AG04450 (cell line): Measurements from ENCODE around the gene TSHZ2. TPM values are rescaled to one million over a fixed set of nuclear protein-coding genes. Genes with fewer than 3 reads are reported as not detected.

Experiments used
- CTCF ChIA-PET: fragments of 300-600, 350-600 bp; formaldehyde crosslinking; extraction: SDS; loops from one replicate; lab custom pipeline; 2022; ENCODE audit warnings: antibody characterized with exemption, inconsistent platforms; lab: Charles Lee
- POLR2A ChIA-PET: fragments of 350-600 bp; formaldehyde crosslinking; extraction: SDS; loops from one replicate; lab custom pipeline; 2021; ENCODE audit warnings: antibody characterized with exemption, inconsistent platforms; lab: Yijun Ruan, JAX
- DNase-seq: peaks from one replicate; pipeline ENCODE4 v3.0.0-alpha.2; 2011; ENCODE audit warnings: low read depth, low spot score
- H3K27ac ChIP-seq: one replicate; pipeline ENCODE4 v1.5.1; 2012; ENCODE audit warnings: low read depth, low read length, control low read depth
- H3K27me3 ChIP-seq: one replicate; pipeline ENCODE4 v1.6.0; 2012; ENCODE audit warnings: low read length; ENCODE audit not compliant: control insufficient read depth, insufficient read depth
- H3K4me3 ChIP-seq: 2 replicates; pipeline ENCODE4 v1.5.1; 2011; ENCODE audit warnings: mild to moderate bottlenecking, low read depth, low read length, control low read depth
- H3K9me3 ChIP-seq: 2 replicates; pipeline ENCODE4 v1.5.1; 2012; ENCODE audit warnings: low read length; ENCODE audit not compliant: control insufficient read depth, insufficient read depth
- CTCF ChIP-seq: IDR thresholded peaks from 2 replicates; pipeline ENCODE4 v1.5.1; 2011; ENCODE audit warnings: low read depth, low read length, control low read depth, inconsistent platforms
- polyA plus RNA-seq: library from polyadenylated mRNA; depleted of rRNA; stranded (reverse); fragments of >200 nt; gene quantifications from 2 replicates; pipeline ENCODE4 v1.2.3, GENCODE V29; 2011

Gene TSHZ2
- polyA plus RNA-seq, 1 experiment, result not detected

- no peak for TF ChIP-seq CTCF
- CTCF ChIA-PET, result no interaction called here
Observed at GRCh38 chr20:52945862-52946522, 26.2 kb upstream of the TSHZ2 start.

DNA sequence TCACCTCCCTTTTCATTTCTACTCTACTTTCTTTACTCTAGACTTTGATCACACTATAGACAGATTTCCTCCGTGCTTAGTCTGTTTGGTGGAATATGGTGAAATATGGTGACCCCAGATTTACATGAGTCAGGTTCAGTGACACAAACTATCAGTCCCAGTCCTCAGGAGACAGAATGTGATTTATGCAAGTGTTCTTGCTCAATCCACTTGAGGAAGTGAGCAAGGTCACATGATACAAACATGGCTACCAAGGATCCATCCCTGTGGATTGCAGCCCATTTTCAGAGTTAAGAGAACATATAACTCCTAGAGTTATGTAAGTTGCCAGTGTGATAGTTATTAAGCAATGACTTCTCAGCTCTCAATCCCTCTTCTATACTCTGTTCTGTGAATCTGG is 23.7 kb upstream of the TSHZ2 start:
- DNase-seq, result no peak
- CTCF ChIA-PET, result no interaction called here
- POLR2A ChIA-PET, result no interaction called here
- Histone ChIP-seq H3K9me3 (no peaks in the 10 kb centered on the region), H3K27me3 (no peaks in the 10 kb centered on the region), H3K27ac (no peak overlapping the region), H3K4me3 (no peak overlapping the region)
- no peak for TF ChIP-seq CTCF

More at GRCh38 chr20:52945862-52946522, 26.2 kb upstream of the TSHZ2 start:
- no peaks in the 10 kb centered on the region for H3K27me3 ChIP-seq
- H3K9me3 ChIP-seq, result peaks cover 3% of the 10 kb centered on the region; the same call in 1 of the 2 replicates
- H3K27ac ChIP-seq, result no peak overlapping the region
- POLR2A ChIA-PET, result no interaction called here
- H3K4me3 ChIP-seq, result no peak overlapping the region
- no peak for DNase-seq

GRCh38 chr20:52953020-52953419 is 19.1 kb upstream of the TSHZ2 start:
- ChIA-PET POLR2A (no interaction called here), CTCF (no interaction called here)
- Histone ChIP-seq H3K27ac (no peak overlapping the region), H3K9me3 (no peaks in the 10 kb centered on the region), H3K27me3 (no peaks in the 10 kb centered on the region), H3K4me3 (no peak overlapping the region)
- no peak for TF ChIP-seq CTCF
- no peak for DNase-seq

- ChIA-PET CTCF (interaction anchor here (1.0 kb wide), 1 partner anchor 7 kb away, joined by 3 read pairs; no protein-coding TSS in a partner anchor), POLR2A (no interaction called here)
- H3K4me3 ChIP-seq, result no peak overlapping the region
- no peaks in the 10 kb centered on the region; the same call in 1 of the 2 replicates for H3K9me3 ChIP-seq
- H3K27me3 ChIP-seq, result no peaks in the 10 kb centered on the region
- no peak overlapping the region for H3K27ac ChIP-seq
- DNase-seq, result no peak
- TF ChIP-seq CTCF, result no peak
Observed at GRCh38 chr20:52954849-52955248, 17.3 kb upstream of the TSHZ2 start.

DNA sequence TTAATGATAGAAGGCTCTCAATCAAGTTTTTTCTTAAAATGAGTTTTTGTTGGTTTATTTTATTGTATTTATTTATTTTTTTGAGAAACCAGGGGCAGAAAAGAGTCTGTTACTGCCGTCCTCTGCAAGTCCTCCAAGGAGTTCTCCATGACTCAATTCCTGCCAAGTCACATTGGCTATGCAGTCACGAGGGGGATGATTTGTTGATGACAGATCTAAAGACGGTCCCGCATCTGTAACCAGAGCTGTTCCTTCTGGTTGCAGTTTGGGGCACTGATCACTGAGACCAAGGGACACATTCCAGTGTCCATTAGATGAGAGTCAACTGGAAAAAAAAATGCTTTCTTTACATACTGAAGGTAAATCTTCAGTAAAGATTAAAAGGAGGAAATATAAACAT is 13.9 kb upstream of the TSHZ2 start:
- H3K27me3 ChIP-seq, result no peaks in the 10 kb centered on the region
- H3K4me3 ChIP-seq, result no peak overlapping the region
- ChIA-PET CTCF (no interaction called here), POLR2A (no interaction called here)
- DNase-seq, result no peak
- H3K27ac ChIP-seq, result no peak overlapping the region
- H3K9me3 ChIP-seq, result no peaks in the 10 kb centered on the region; the same call in 1 of the 2 replicates
- TF ChIP-seq CTCF, result no peak
